ENCODE data around the gene COPB1.

COPB1 gene, protein sequence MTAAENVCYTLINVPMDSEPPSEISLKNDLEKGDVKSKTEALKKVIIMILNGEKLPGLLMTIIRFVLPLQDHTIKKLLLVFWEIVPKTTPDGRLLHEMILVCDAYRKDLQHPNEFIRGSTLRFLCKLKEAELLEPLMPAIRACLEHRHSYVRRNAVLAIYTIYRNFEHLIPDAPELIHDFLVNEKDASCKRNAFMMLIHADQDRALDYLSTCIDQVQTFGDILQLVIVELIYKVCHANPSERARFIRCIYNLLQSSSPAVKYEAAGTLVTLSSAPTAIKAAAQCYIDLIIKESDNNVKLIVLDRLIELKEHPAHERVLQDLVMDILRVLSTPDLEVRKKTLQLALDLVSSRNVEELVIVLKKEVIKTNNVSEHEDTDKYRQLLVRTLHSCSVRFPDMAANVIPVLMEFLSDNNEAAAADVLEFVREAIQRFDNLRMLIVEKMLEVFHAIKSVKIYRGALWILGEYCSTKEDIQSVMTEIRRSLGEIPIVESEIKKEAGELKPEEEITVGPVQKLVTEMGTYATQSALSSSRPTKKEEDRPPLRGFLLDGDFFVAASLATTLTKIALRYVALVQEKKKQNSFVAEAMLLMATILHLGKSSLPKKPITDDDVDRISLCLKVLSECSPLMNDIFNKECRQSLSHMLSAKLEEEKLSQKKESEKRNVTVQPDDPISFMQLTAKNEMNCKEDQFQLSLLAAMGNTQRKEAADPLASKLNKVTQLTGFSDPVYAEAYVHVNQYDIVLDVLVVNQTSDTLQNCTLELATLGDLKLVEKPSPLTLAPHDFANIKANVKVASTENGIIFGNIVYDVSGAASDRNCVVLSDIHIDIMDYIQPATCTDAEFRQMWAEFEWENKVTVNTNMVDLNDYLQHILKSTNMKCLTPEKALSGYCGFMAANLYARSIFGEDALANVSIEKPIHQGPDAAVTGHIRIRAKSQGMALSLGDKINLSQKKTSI

DNA sequence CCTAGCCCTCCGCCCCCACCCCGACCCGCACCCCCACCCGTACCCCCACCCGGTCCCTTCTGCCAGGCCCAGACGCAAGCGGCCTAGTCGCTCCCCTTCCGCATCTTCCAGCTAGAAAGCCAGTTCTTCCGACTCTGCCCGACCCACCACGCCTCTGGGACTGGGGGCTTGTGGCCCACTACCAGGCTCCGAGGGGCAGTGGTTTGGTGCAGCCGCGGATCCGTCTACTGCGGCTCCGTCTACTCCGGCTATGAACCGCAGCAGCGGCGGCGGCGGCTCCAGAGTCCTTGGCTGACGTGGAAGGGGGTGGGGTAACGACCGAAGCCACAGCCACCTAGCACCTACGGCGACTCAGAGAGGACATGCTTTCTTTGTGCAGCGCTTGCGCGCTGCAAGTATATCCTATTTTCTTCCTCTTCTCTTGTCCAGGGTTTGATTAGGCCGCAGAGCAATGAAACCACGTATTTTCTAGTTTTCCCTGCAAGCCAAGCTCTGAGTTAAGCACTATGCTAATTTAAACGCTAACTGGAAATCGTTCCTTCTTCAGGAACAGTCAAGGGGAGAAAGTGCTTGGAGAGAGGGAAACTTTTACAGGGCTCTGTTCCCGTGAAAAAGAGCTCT lies at the start of gene COPB1:
Gene COPB1, minus strand, starts transcription at position 252 of the 621 bp plus-strand sequence. CDS start 883 bp downstream, outside the sequence.
- Histone ChIP-seq H3K36me3 (ENCODE audit: insufficient read depth, low read length) (peaks cover 16% of the 10 kb centered on the region; the same call in 1 of the 2 replicates), H3F3A (ENCODE audit: low read depth) (no peaks in the 10 kb centered on the region)

DNA sequence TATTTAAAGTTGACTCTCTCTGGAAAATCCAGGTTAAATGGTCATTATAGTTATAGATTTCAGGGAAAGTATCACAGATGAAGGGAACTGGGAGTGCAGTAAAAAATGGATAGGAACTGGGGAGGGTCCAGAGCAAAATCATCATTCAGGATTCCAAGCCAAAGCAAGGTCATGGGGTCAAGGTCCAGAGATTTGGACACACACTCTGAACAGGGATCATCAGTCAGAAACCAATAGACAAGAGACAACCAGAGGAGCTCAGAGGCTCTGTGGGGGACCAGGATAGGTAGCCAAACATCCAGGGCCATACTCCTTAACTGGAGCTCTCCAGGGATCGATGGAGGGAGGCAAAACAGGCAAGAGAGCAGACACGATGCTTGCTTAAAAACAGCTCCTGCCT lies 47.8 kb upstream of the COPB1 start:
- no peaks in the 10 kb centered on the region for H3K9me2 ChIP-seq (replicated peaks; ENCODE audit: low read depth, low read length)
- no peak overlapping the region for H3K9ac ChIP-seq (ENCODE audit: low read depth, low read length, poor library complexity, severe bottlenecking)
- H3F3A ChIP-seq (ENCODE audit: low read depth) = no peaks in the 10 kb centered on the region
- H3K36me3 ChIP-seq (ENCODE audit: insufficient read depth, low read length) = no peaks in the 10 kb centered on the region
- H3K79me2 ChIP-seq (ENCODE audit: insufficient read depth, low read length) = no peaks in the 10 kb centered on the region
- H3K4me2 ChIP-seq (ENCODE audit: low read depth, low read length, poor library complexity, severe bottlenecking) = no peak overlapping the region
- H3K9me3 ChIP-seq (ENCODE audit: insufficient read depth, low read depth, low read length) = no peaks in the 10 kb centered on the region
- peaks cover 6% of the 10 kb centered on the region for H3K4me1 ChIP-seq (ENCODE audit: insufficient read depth, low read length, poor library complexity, severe bottlenecking)
- no peaks in the 10 kb centered on the region for H4K20me1 ChIP-seq (ENCODE audit: insufficient read depth, low read length, poor library complexity, severe bottlenecking)
- H2AFZ ChIP-seq (ENCODE audit: low read length) = no peak overlapping the region
- no peak overlapping the region for H3K4me3 ChIP-seq (ENCODE audit: low read length, poor library complexity, severe bottlenecking)
- TF ChIP-seq, protein P1, sequence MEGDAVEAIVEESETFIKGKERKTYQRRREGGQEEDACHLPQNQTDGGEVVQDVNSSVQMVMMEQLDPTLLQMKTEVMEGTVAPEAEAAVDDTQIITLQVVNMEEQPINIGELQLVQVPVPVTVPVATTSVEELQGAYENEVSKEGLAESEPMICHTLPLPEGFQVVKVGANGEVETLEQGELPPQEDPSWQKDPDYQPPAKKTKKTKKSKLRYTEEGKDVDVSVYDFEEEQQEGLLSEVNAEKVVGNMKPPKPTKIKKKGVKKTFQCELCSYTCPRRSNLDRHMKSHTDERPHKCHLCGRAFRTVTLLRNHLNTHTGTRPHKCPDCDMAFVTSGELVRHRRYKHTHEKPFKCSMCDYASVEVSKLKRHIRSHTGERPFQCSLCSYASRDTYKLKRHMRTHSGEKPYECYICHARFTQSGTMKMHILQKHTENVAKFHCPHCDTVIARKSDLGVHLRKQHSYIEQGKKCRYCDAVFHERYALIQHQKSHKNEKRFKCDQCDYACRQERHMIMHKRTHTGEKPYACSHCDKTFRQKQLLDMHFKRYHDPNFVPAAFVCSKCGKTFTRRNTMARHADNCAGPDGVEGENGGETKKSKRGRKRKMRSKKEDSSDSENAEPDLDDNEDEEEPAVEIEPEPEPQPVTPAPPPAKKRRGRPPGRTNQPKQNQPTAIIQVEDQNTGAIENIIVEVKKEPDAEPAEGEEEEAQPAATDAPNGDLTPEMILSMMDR (conservative IDR thresholded peaks at IDR 0.05; ENCODE audit: low read length) = no peak
- TF ChIP-seq EZH2phosphoT487 (IDR thresholded peaks at IDR 0.05; ENCODE audit: borderline replicate concordance) = no peak
- no peaks in the 10 kb centered on the region for H3K27me3 ChIP-seq (ENCODE audit: insufficient read depth, low read length, poor library complexity, severe bottlenecking)

More for the DNA sequence above, at the start of gene COPB1:
- Histone ChIP-seq H2AFZ (ENCODE audit: low read length) (peak within 1 kb of the TSS; percentile 93), H3K9me3 (ENCODE audit: insufficient read depth, low read depth, low read length) (no peaks in the 10 kb centered on the region), H3K27me3 (ENCODE audit: insufficient read depth, low read length, poor library complexity, severe bottlenecking) (no peaks in the 10 kb centered on the region), H3K4me1 (ENCODE audit: insufficient read depth, low read length, poor library complexity, severe bottlenecking) (peaks cover 15% of the 10 kb centered on the region), H4K20me1 (ENCODE audit: insufficient read depth, low read length, poor library complexity, severe bottlenecking) (peaks cover 23% of the 10 kb centered on the region), H3K4me2 (ENCODE audit: low read depth, low read length, poor library complexity, severe bottlenecking) (peak within 1 kb of the TSS; percentile 99), H3K4me3 (ENCODE audit: low read length, poor library complexity, severe bottlenecking) (peak within 1 kb of the TSS; percentile 94), H3K9ac (ENCODE audit: low read depth, low read length, poor library complexity, severe bottlenecking) (peak within 1 kb of the TSS; percentile 88), H3K9me2 (replicated peaks; ENCODE audit: low read depth, low read length) (no peaks in the 10 kb centered on the region), H3K79me2 (ENCODE audit: insufficient read depth, low read length) (peaks cover 47% of the 10 kb centered on the region)
- TF ChIP-seq, protein P1 (conservative IDR thresholded peaks at IDR 0.05; ENCODE audit: low read length) = no peak
- no peak for TF ChIP-seq EZH2phosphoT487 (IDR thresholded peaks at IDR 0.05; ENCODE audit: borderline replicate concordance)

DNA sequence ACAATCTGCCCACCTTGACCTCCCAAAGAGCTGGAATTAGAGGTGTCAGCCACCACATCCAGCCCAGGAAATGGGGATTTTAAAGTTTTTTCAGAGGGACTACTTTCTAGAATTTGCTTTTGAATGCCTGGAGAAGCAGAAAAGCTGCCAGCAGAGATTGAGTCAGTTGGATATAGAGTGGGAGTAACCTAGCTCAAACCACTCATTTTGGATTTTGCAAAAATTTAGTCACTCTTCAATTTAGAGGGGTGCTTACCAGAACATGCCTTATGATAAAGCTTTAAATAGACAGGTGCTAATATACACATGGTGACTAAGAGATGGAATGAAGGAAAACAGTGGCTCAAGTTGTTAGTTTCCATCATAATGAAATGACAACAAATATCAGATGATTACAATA lies 47.1 kb upstream of the COPB1 start:
- no peaks in the 10 kb centered on the region for H3K36me3 ChIP-seq (ENCODE audit: insufficient read depth, low read length)
- no peaks in the 10 kb centered on the region for H3K9me3 ChIP-seq (ENCODE audit: insufficient read depth, low read depth, low read length)
- H4K20me1 ChIP-seq (ENCODE audit: insufficient read depth, low read length, poor library complexity, severe bottlenecking) = no peaks in the 10 kb centered on the region
- no peaks in the 10 kb centered on the region for H3K27me3 ChIP-seq (ENCODE audit: insufficient read depth, low read length, poor library complexity, severe bottlenecking)
- H3K9me2 ChIP-seq (replicated peaks; ENCODE audit: low read depth, low read length) = no peaks in the 10 kb centered on the region
- H3K4me2 ChIP-seq (ENCODE audit: low read depth, low read length, poor library complexity, severe bottlenecking) = no peak overlapping the region
- no peaks in the 10 kb centered on the region for H3F3A ChIP-seq (ENCODE audit: low read depth)
- no peak overlapping the region for H3K4me3 ChIP-seq (ENCODE audit: low read length, poor library complexity, severe bottlenecking)
- H3K9ac ChIP-seq (ENCODE audit: low read depth, low read length, poor library complexity, severe bottlenecking) = no peak overlapping the region
- TF ChIP-seq, protein P1 (conservative IDR thresholded peaks at IDR 0.05; ENCODE audit: low read length) = no peak
- TF ChIP-seq EZH2phosphoT487 (IDR thresholded peaks at IDR 0.05; ENCODE audit: borderline replicate concordance) = no peak
- H3K4me1 ChIP-seq (ENCODE audit: insufficient read depth, low read length, poor library complexity, severe bottlenecking) = peaks cover 10% of the 10 kb centered on the region
- H2AFZ ChIP-seq (ENCODE audit: low read length) = no peak overlapping the region
- H3K79me2 ChIP-seq (ENCODE audit: insufficient read depth, low read length) = no peaks in the 10 kb centered on the region

Measured in Loucy (cell line).